Suprapubic skin (tissue), 4 donors: ENCODE data around the gene GMPPA.

ENCODE experiments used
- POLR2A ChIP-seq, 2 donors: fragments of 450-650 bp; IDR thresholded peaks; one replicate each; pipeline ENCODE4 v1.6.1; 2017; ENCODE audit warnings: antibody characterized with exemption in 2 of 2, mild to moderate bottlenecking in 2 of 2, moderate library complexity in 2 of 2
- POLR2AphosphoS5 ChIP-seq, 3 donors: sonication (generic); formaldehyde crosslinking; IDR thresholded peaks; one replicate each; pipeline ENCODE4 v1.6.1; 2017; ENCODE audit warnings: antibody characterized with exemption in 3 of 3
- TF ChIP-seq, protein P1 (sequence below), 2 donors: fragments of 200-600 bp in 1 of 2; fragments of 450-650 bp in 1 of 2; sonication (generic) in 1 of 2; IDR thresholded peaks; one replicate each; pipeline ENCODE4 v1.5.1; 2016 to 2019; ENCODE audit warnings: antibody characterized with exemption in 2 of 2, mild to moderate bottlenecking in 1 of 2, moderate library complexity in 1 of 2

DNA sequence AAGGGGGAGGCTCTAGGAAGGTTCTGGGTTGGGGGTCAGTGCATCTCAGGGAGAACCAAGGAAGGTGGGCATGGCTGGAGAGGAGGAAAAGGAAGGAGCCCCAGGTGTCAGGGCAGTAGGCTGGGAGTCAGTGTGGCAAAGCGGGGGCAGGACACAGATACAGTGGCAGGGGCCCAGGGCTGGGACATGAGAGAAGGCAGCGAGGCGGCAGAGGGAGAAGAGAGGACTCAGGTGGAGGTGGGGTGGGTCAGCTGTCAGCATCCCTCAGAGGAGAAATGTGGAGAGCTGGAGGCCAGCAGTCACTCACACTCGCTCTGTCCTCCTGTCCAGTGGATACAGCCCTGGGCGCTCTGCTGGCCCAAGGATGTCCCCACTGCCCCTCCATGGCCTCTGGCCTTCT, 5.6 kb upstream of the GMPPA start:
- TF ChIP-seq POLR2AphosphoS5 (IDR thresholded peaks at IDR 0.05) = no peak
- TF ChIP-seq, protein P1, sequence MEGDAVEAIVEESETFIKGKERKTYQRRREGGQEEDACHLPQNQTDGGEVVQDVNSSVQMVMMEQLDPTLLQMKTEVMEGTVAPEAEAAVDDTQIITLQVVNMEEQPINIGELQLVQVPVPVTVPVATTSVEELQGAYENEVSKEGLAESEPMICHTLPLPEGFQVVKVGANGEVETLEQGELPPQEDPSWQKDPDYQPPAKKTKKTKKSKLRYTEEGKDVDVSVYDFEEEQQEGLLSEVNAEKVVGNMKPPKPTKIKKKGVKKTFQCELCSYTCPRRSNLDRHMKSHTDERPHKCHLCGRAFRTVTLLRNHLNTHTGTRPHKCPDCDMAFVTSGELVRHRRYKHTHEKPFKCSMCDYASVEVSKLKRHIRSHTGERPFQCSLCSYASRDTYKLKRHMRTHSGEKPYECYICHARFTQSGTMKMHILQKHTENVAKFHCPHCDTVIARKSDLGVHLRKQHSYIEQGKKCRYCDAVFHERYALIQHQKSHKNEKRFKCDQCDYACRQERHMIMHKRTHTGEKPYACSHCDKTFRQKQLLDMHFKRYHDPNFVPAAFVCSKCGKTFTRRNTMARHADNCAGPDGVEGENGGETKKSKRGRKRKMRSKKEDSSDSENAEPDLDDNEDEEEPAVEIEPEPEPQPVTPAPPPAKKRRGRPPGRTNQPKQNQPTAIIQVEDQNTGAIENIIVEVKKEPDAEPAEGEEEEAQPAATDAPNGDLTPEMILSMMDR (IDR thresholded peaks at IDR 0.05) = no peak
- TF ChIP-seq POLR2A (IDR thresholded peaks at IDR 0.05) = no peak
